K562 (cell line): ENCODE measurements around the gene TCF4.

ENCODE experiments used
- CHD1 ChIP-seq: fragments of 200-600 bp; sonication (generic); IDR thresholded peaks from one replicate; pipeline ENCODE4 v1.6.1; 2012; ENCODE audit warnings: mild to moderate bottlenecking, moderate library complexity, low read length, inconsistent platforms
- CREB3L1 ChIP-seq: fragments of 450-650 bp; IDR thresholded peaks from 2 replicates; pipeline ENCODE4 v1.6.1; 2014; ENCODE audit warnings: low read depth, mild to moderate bottlenecking, moderate library complexity, borderline replicate concordance
- GTF2F1 ChIP-seq: IDR thresholded peaks from 2 replicates; pipeline ENCODE4 v1.6.1; 2011; ENCODE audit warnings: low read depth, low read length, improper control_type of control experiment
- HCFC1 ChIP-seq: IDR thresholded peaks from 2 replicates; pipeline ENCODE4 v1.6.1; 2012; ENCODE audit warnings: low read depth, low read length, improper control_type of control experiment
- HMG20B ChIP-seq: fragments of 250-450 bp; sonication (Bioruptor Pico); IDR thresholded peaks from 2 replicates; pipeline ENCODE4 v1.5.0; 2021; ENCODE audit warnings: mild to moderate bottlenecking
- HMGXB4 ChIP-seq: sonication (generic); formaldehyde crosslinking; IDR thresholded peaks from 2 replicates; pipeline ENCODE4 v1.8.1; 2023; ENCODE audit warnings: mild to moderate bottlenecking, missing genetic modification reagents
- NRF1 ChIP-seq, 2 experiments: fragments of 450-650 bp; IDR thresholded peaks in 1 of 2; conservative IDR thresholded peaks in 1 of 2; 2 replicates each; pipeline ENCODE4 v1.6.1; 2014; ENCODE audit warnings: mild to moderate bottlenecking in 2 of 2
- POLR2A ChIP-seq: fragments of 450-650 bp; conservative IDR thresholded peaks from 2 replicates; pipeline ENCODE4 v1.6.1; 2016
- PRDM10 ChIP-seq: fragments of 450-650 bp; IDR thresholded peaks from 2 replicates; pipeline ENCODE4 v1.6.1; 2018; ENCODE audit not compliant: partially characterized antibody
- TAF15 ChIP-seq: fragments of 200-400 bp; formaldehyde crosslinking; IDR thresholded peaks from 2 replicates; pipeline ENCODE4 v1.6.1; 2017; ENCODE audit warnings: mild to moderate bottlenecking, low read depth, low read length, moderate library complexity
- ZBTB7A ChIP-seq: IDR thresholded peaks from 2 replicates; pipeline ENCODE4 v1.6.1; 2011; ENCODE audit warnings: low read depth, mild to moderate bottlenecking, low read length, moderate library complexity, borderline replicate concordance; ENCODE audit not compliant: control insufficient read depth
- ZNF165 ChIP-seq: fragments of 250-450 bp; sonication (Bioruptor Pico); IDR thresholded peaks from 2 replicates; pipeline ENCODE4 v1.4.0; 2020; ENCODE audit warnings: borderline replicate concordance
- TF ChIP-seq, protein P1 (sequence below), 3 experiments: IDR thresholded peaks in 2 of 3; conservative IDR thresholded peaks in 1 of 3; 2 replicates each; pipeline ENCODE4 v1.5.1; 2011 to 2012; ENCODE audit warnings: low read length in 3 of 3, mild to moderate bottlenecking in 3 of 3, control low read depth in 2 of 3, improper control_type of control experiment in 1 of 3, inconsistent platforms in 1 of 3, low read depth in 1 of 3, mixed read lengths in 1 of 3, moderate library complexity in 1 of 3; ENCODE audit not compliant: insufficient read depth in 2 of 3

DNA sequence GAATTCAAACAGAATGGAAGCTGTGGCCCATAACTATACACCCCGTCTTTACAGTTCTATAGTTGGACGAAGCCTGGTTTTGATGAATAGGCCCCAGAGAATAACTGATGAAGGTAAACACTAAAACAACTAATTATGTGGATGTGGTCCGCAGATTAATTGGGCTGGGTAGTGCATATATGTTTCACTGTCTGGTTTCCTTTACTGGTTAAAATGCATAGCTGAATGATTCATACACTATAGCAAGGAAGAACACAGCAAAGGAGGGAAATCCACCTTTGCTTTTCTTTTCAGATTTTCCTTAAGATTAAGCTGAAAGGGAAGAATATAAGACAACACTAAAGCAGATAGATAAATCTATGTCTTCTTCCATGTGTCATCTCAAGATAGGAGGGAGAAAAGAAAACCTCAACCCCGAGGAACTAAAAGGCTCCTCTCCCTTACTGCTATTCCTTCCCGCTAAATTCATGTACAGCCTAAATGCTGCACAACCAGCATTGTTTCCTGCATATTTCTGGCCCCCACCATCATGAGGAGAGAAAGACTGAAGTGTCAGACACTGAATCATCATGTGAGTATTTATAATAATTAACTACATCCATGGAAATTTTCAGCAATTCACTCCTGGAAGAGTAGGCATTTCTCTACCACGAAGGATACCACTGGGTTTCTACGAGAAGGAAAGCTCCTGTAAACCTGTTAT lies 331.6 kb downstream of the TCF4 start:
- no peak for TF ChIP-seq HMGXB4 (CRISPR knock-in tag)
- TF ChIP-seq, protein P1, sequence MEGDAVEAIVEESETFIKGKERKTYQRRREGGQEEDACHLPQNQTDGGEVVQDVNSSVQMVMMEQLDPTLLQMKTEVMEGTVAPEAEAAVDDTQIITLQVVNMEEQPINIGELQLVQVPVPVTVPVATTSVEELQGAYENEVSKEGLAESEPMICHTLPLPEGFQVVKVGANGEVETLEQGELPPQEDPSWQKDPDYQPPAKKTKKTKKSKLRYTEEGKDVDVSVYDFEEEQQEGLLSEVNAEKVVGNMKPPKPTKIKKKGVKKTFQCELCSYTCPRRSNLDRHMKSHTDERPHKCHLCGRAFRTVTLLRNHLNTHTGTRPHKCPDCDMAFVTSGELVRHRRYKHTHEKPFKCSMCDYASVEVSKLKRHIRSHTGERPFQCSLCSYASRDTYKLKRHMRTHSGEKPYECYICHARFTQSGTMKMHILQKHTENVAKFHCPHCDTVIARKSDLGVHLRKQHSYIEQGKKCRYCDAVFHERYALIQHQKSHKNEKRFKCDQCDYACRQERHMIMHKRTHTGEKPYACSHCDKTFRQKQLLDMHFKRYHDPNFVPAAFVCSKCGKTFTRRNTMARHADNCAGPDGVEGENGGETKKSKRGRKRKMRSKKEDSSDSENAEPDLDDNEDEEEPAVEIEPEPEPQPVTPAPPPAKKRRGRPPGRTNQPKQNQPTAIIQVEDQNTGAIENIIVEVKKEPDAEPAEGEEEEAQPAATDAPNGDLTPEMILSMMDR (IDR thresholded peaks at IDR 0.05 in 2 of 3, conservative IDR thresholded peaks at IDR 0.05 in 1 of 3; ENCODE audit: insufficient read depth in 2 of 3, low read depth in 1 of 3, low read length in 3 of 3) = no peak
- no peak for TF ChIP-seq CHD1
- TF ChIP-seq ZNF165 (CRISPR knock-in tag) = no peak
- no peak for TF ChIP-seq TAF15
- no peak for TF ChIP-seq POLR2A
- TF ChIP-seq PRDM10 = no peak
- no peak for TF ChIP-seq ZBTB7A
- no peak for TF ChIP-seq HMG20B
- no peak for TF ChIP-seq NRF1 (conservative IDR thresholded peaks at IDR 0.05 in 1 of 2, IDR thresholded peaks at IDR 0.05 in 1 of 2)
- no peak for TF ChIP-seq CREB3L1
- no peak for TF ChIP-seq HCFC1
- no peak for TF ChIP-seq GTF2F1
